Fibroblast of gingiva (primary cell): ENCODE data around the gene EYS.

Source experiments
- DNase-seq: peaks from one replicate; pipeline ENCODE4 v3.0.0-alpha.2; 2011; ENCODE audit warnings: low read depth

EYS gene

DNA sequence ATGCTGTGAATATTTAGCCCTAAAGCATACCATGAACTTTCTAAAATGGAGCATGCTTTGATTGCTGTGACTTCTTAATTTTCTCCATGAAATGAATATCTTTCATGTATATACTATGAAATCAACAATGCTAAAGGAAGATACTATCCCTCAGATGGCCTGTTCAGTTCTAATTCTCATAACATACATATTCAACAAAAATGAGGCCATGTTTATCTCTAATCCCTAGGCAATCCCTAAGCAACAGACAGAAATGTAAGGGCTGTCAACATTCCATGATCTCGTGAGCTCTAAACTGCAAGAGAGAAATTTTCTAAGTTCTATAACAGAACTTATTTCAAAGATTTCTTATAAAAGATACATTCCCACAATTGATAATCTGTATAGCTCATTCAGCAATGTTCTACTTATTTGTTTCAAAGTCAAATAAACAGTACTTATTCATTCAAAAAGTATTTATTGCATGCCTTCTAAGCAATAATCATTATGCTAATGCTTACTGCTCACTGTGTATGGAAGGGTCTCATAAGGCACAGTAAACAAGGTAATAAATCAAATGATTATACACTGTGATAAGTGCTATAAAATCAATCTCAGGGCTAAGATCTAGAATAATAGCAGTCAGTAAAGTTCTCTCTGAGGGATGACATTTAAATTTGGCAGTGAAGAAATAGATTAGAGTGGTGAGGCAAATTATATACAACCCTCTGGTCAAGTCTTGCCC, 1578.6 kb downstream of the EYS start:
- DNase-seq = no peak

GRCh38 chr6:64123761-64124633, 1583.0 kb downstream of the EYS start:
- no peak for DNase-seq

- DNase-seq = no peak
Measured at GRCh38 chr6:64122712-64123375, 1584.2 kb downstream of the EYS start.

DNA sequence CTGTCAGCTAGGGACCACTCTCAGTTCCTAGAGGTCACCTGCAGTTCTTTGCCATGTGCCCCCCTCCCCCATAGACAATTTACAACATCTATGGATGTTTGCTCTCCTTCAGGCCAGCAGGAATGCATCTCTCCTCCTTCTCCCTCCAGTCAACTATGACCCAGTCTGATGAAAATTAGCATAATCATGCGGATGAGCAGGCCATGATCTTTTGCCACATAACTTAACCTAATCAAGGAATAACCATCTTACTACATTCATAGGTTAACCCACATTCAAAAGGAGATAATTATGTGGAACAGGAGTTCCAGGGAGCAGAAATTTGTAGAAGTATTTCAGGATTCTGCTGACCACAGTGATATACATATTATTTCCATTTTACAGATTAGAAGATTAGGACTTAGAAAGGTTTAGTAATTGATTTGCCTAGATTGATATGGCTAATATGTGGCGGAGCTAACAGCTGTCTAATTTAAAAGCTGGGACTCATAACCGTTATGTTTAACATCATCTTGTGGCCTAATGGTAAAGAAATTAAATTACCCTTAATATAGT, 1585.9 kb downstream of the EYS start:
- no peak for DNase-seq

GRCh38 chr6:64113704-64114103, 1593.3 kb downstream of the EYS start:
- DNase-seq = no peak

DNA sequence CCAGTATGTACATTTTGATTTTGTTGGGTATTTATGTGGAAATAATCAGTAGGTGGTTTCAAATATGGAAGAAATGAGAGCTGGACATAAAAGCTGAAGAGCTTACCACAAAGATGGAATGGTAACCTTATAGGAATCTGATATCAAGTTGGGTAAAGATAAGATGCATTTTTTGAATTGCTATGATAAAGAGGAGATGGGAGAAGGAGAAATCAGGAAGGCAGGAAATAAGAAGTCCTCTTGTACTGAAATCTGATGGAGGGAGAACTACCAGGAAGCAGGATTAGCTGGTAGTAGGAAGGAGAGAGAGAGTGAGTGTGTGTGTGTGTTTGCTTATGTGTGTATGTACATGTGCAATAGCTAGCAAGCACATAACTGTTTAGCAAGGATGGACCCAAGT, 1603.0 kb downstream of the EYS start:
- no peak for DNase-seq

- no peak for DNase-seq
Measured at GRCh38 chr6:64103480-64103879, 1603.5 kb downstream of the EYS start.

DNA sequence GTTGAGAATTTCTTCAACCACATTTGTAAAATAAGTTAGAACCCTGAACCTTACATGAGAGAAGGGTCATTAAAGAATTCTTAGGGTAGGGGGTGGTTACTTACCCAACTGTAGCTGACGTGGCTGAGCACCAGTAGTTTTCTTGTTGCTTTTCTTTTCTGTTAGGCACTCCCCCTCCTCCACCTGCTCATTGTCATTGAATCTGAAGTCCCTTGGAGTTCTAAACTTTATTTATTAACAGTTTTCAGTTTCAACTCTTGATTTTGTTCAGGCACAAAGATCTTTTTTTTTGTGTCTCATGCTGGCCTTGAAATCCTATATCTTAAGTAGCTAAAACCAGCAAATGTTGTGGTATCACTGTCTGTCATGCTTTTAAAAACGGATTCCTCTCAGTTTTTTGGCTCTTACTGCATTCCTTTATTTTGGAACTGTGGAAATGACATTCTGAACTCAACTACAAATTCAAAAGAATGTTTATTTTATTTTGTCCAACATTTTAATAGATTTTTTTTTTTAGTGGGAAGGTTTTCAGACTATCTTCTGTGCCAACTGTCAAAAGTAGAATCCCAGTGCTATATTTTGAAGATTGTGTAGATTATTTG, 1606.2 kb downstream of the EYS start:
- DNase-seq = no peak

GRCh38 chr6:64090352-64090751, 1616.7 kb downstream of the EYS start:
- no peak for DNase-seq

DNA sequence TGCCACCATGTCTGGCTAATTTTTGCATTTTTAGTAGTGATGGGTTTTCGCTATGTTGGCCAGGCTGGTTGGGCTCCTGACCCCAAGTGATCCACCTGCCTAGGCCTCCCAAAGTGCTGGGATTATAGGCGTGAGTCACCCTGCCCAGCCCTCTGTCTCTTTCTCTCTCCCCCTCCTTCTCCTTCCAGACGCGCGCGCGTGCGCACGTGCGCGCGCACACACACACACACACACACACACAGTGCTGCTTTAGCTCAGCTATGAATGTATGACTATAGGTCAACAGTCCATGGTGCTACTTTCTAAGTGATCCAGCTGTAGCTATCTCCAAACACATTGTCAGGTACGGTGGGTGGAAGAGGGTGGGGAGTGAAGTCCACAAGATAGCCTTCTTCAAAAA, 1621.9 kb downstream of the EYS start:
- no peak for DNase-seq

- DNase-seq = no peak
Measured at GRCh38 chr6:64084185-64084663, 1622.8 kb downstream of the EYS start.

GRCh38 chr6:64083261-64083660, 1623.8 kb downstream of the EYS start:
- no peak for DNase-seq

GRCh38 chr6:64081453-64081852, 1625.6 kb downstream of the EYS start:
- no peak for DNase-seq

GRCh38 chr6:64074981-64075380, 1632.0 kb downstream of the EYS start:
- no peak for DNase-seq

DNA sequence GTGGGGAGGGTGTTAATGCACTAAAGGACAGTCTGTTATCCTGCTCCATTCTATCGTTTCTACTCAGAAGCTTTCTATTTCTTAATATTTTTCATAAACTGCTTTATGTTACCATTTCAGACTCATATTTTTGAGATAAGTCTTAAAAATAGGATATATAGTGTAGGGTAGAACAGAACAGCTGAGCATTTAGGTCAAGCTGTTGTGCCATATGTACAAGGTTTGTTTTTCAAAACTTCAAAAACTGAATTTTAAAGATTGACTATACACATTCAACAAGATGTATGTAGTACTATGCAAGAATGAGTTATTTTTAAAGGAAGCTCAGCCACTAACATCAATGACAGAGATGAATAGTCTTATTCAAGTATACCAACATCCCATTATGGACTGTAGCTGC, 1634.3 kb downstream of the EYS start:
- DNase-seq = no peak

DNA sequence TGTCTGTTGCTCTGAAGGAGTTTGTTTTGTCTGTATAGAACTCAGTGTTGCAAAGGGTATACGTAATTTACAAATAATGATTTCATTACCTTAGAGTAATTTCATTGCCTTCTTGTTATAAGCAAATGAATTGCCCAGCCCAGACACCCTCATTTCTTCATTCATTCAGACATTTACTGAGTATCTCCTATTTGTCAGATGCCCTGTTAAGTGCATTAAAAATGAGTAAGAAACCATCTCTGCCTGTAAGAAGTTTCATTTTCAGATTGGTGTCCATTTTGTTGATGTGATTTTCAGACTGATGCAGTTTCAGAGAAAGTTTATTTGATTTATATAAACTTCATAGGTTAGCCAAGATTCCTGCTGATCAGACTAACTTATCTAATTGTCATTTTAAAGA, 1642.1 kb downstream of the EYS start:
- no peak for DNase-seq

GRCh38 chr6:64062960-64063683, 1643.9 kb downstream of the EYS start:
- DNase-seq = peak; percentile 20

DNA sequence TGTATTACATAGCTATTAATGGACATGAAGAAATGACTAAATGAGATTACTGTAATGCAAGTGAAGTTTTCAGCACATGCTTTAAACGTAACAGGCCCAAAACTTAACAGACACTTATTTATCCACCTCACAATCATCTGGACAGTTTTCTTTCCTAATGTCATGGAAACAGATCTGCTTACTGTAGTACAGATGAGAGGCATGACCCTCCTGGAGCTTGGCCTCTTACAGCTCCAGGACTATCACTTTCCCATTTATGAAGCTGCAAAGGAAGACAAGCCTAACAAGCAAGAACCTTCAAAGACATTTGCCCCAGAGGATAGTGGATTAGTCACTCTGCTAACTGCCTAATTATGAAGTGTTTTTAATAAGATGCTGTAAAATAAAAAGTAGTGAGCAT, 1652.2 kb downstream of the EYS start:
- no peak for DNase-seq

- DNase-seq = no peak
Measured at GRCh38 chr6:64050590-64050989, 1656.4 kb downstream of the EYS start.

- DNase-seq = no peak
Measured at GRCh38 chr6:64049736-64050135, 1657.3 kb downstream of the EYS start.

- no peak for DNase-seq
Measured at GRCh38 chr6:64046746-64047208, 1660.2 kb downstream of the EYS start.
